Body of pancreas (tissue), 4 donors: ENCODE measurements around the gene PCSK2. TPM values are rescaled to one million over a fixed set of nuclear protein-coding genes. Genes with fewer than 3 reads are reported as not detected.

ENCODE experiments used
- ATAC-seq: fragments of 150-250 bp; one replicate; pipeline ENCODE4 v1.9.1; 2016
- DNase-seq, 4 donors: peaks; one replicate each; pipeline ENCODE4 v3.0.0-alpha.2; 2019
- H3K27ac ChIP-seq, 4 donors: fragments of 200-600 bp; sonication (generic); 1 replicate in 3 of 4; 2 replicates in 1 of 4; pipeline versions ENCODE4 v1.5.1 to v1.6.1; 2016 to 2019; ENCODE audit warnings: mild to moderate bottlenecking in 1 of 4, mixed read lengths in 1 of 4, moderate library complexity in 1 of 4
- H3K27me3 ChIP-seq, 2 donors: fragments of 200-600 bp; sonication (generic); one replicate each; pipeline ENCODE4 v1.6.0; 2016; ENCODE audit warnings: mild to moderate bottlenecking in 1 of 2
- H3K36me3 ChIP-seq, 2 donors: fragments of 200-600 bp; sonication (generic); replicated peaks in 1 of 2; 2 replicates each; pipeline ENCODE4 v1.5.1; 2016; ENCODE audit warnings: low read depth in 2 of 2; ENCODE audit not compliant: insufficient read depth in 1 of 2
- H3K4me1 ChIP-seq: fragments of 200-600 bp; sonication (generic); one replicate; pipeline ENCODE4 v1.6.0; 2016
- H3K4me3 ChIP-seq, 2 donors: fragments of 200-600 bp; sonication (generic); 1 replicate in 1 of 2; 2 replicates in 1 of 2; pipeline ENCODE4 v1.5.1; 2016 to 2019
- H3K9me3 ChIP-seq, 3 donors: fragments of 200-600 bp; sonication (generic); 1 replicate in 2 of 3; 2 replicates in 1 of 3; pipeline ENCODE4 v1.5.1; 2016
- CTCF ChIP-seq, 7 experiments: fragments of 450-650 bp in 4 of 7; fragments of 200-600 bp in 3 of 7; sonication (generic) in 3 of 7; IDR thresholded peaks; one replicate each; pipeline ENCODE4 v1.5.1; 2016 to 2019; ENCODE audit warnings: antibody characterized with exemption in 7 of 7
- POLR2A ChIP-seq, 3 donors: fragments of 450-650 bp; IDR thresholded peaks; one replicate each; pipeline ENCODE4 v1.6.1; 2016; ENCODE audit warnings: antibody characterized with exemption in 3 of 3, mild to moderate bottlenecking in 2 of 3
- WGBS, 2 donors: methylation state at CpG; one replicate each; pipeline ENCODE4 v1.1.5; 2017; 5-methylcytosine and 5-hydroxymethylcytosine counted together
- intact Hi-C: fragments of 100-400 bp; cut with DNase I; formaldehyde crosslinking; loops from one replicate; pipeline ENCODE4 v1.15.1; 2023
- total RNA-seq, 2 donors: library from RNA; depleted of rRNA; stranded (reverse); fragments of >200 nt; gene quantifications; one replicate each; pipeline ENCODE4 v1.1.0, GENCODE V29; 2016

Gene PCSK2
- total RNA-seq, 2 donors from 2014 or later: 3.3 to 7.0 TPM

GRCh38 chr20:17442588-17442987 lies 215.7 kb downstream of the PCSK2 start:
- no peaks in the 10 kb centered on the region for H3K27me3 ChIP-seq
- no peaks in the 10 kb centered on the region for H3K9me3 ChIP-seq
- no peak for ATAC-seq
- H3K27ac ChIP-seq: no peak overlapping the region
- H3K4me1 ChIP-seq: no peaks in the 10 kb centered on the region
- no peak overlapping the region for H3K4me3 ChIP-seq
- no peaks in the 10 kb centered on the region for H3K36me3 ChIP-seq
- intact Hi-C loops: no loop called here
- DNase-seq: no peak
- WGBS, 2 donors: 38 to 46% methylated on average over 8 of the region's 8 CpGs
- TF ChIP-seq POLR2A (IDR thresholded peaks at IDR 0.05): no peak
- TF ChIP-seq CTCF (IDR thresholded peaks at IDR 0.05): no peak

DNA sequence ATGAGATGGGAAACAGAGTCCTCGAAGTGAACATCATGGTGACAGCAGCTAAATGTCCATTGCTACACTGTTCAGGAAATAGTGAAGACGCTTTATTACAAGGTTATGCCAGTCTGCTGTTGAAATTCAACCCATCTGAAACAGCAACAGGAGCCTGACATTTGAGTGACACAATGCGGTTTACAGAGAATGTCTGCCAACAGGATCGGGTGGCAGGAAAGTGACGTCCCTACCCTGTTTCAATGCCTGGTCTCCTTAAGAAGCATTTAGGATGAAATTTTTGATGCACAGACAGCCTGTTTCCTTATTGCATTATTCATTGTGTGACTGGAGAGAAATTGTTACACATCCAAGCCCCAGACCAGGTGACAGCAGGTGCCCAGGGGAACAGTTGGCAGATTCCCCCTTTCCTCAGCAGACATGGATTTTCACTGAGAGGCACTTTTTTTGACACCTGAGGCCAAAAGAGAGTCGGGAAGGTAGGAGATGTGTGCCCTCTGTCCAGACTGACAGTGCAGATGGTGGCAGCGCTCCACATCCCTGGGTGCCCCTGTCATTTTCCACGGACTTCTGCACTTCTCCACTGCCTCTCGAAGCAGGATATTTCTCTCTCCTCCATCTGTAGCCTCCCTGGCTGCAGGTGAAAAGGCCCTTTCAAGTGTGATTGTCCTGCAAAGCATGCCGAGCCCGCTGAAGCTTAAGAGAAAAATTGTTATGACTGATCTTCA lies 216.5 kb downstream of the PCSK2 start:
- no peaks in the 10 kb centered on the region for H3K4me1 ChIP-seq
- ATAC-seq (no peak), DNase-seq (no peak)
- no peaks in the 10 kb centered on the region for H3K9me3 ChIP-seq
- 36 to 57% methylated on average over 11 of the region's 11 CpGs for whole genome bisulfite sequencing, 2 donors
- no peaks in the 10 kb centered on the region for H3K36me3 ChIP-seq
- H3K27me3 ChIP-seq: no peaks in the 10 kb centered on the region
- H3K4me3 ChIP-seq: no peak overlapping the region
- intact Hi-C loops: no loop called here
- no peak overlapping the region for H3K27ac ChIP-seq
- TF ChIP-seq POLR2A (IDR thresholded peaks at IDR 0.05) (no peak), CTCF (IDR thresholded peaks at IDR 0.05) (no peak)

DNA sequence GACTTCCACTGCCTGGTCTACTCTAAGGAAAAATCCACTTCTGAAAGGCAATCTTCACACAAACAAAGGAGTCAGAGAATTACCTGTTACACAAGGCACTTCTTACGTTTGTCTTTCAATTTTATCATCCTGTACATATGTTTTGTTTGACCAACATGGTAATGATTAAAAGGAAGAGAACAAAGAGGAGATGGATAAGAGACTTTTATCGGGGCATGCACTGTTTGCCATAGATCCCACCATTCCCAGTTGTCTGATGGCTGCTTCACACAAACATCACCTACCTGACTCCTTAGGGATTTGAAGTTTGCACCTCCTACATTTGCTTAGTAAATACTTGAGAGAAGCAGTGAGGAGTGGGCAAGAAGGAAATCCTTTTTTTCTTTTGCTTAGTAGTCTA lies 217.3 kb downstream of the PCSK2 start:
- intact Hi-C loops: no loop called here
- Histone ChIP-seq H3K4me1 (no peaks in the 10 kb centered on the region), H3K36me3 (no peaks in the 10 kb centered on the region), H3K4me3 (no peak overlapping the region), H3K27ac (no peak overlapping the region), H3K9me3 (no peaks in the 10 kb centered on the region), H3K27me3 (no peaks in the 10 kb centered on the region)
- WGBS, 2 donors: 10 to 12% methylated on average over 2 of the region's 2 CpGs
- TF ChIP-seq CTCF (IDR thresholded peaks at IDR 0.05) (no peak), POLR2A (IDR thresholded peaks at IDR 0.05) (no peak)
- DNase-seq (no peak), ATAC-seq (no peak)

- no peak for ATAC-seq
- Histone ChIP-seq H3K27me3 (no peaks in the 10 kb centered on the region), H3K27ac (no peak overlapping the region), H3K4me1 (no peaks in the 10 kb centered on the region), H3K36me3 (no peaks in the 10 kb centered on the region), H3K4me3 (no peak overlapping the region), H3K9me3 (no peaks in the 10 kb centered on the region)
- 66 to 70% methylated on average over 8 to 13 of the region's 13 CpGs for WGBS, 2 donors
- no peak for DNase-seq
- intact Hi-C loops: no loop called here
- TF ChIP-seq POLR2A (IDR thresholded peaks at IDR 0.05) (no peak), CTCF (IDR thresholded peaks at IDR 0.05) (no peak)
Measured at GRCh38 chr20:17445543-17445942, 218.7 kb downstream of the PCSK2 start.

- Histone ChIP-seq H3K4me3 (no peak overlapping the region), H3K27me3 (no peaks in the 10 kb centered on the region), H3K27ac (no peak overlapping the region), H3K4me1 (no peaks in the 10 kb centered on the region), H3K36me3 (no peaks in the 10 kb centered on the region), H3K9me3 (no peaks in the 10 kb centered on the region)
- DNase-seq (no peak), ATAC-seq (no peak)
- intact Hi-C loops: no loop called here
- TF ChIP-seq CTCF (IDR thresholded peaks at IDR 0.05) (no peak), POLR2A (IDR thresholded peaks at IDR 0.05) (no peak)
- WGBS, 2 donors: 78 to 88% methylated on average over 3 to 5 of the region's 5 CpGs
Measured at GRCh38 chr20:17446171-17446570, 219.3 kb downstream of the PCSK2 start.
